GM23338 (cell line): ENCODE data around the gene TLE1. TPM values are rescaled to one million over a fixed set of nuclear protein-coding genes. Genes with fewer than 3 reads are reported as not detected.

Experiments
- ATAC-seq: fragments of 200-7000 bp; cut with Tn5 transposase; 3 replicates; pipeline ENCODE4 v1.9.1; 2020
- DNase-seq: peaks from one replicate; pipeline ENCODE4 v3.0.0-alpha.2; 2015; ENCODE audit warnings: low spot score
- H2AFZ ChIP-seq: fragments of 200-600 bp; sonication (generic); 2 replicates; pipeline ENCODE4 v1.8.0; 2016; ENCODE audit warnings: antibody characterized with exemption, mild to moderate bottlenecking, moderate library complexity
- H3F3A ChIP-seq: fragments of 200-600 bp; sonication (generic); replicated peaks from 2 replicates; pipeline ENCODE4 v1.8.0; 2017; ENCODE audit warnings: antibody characterized with exemption, mixed run types, low read depth
- H3K27ac ChIP-seq: fragments of 200-600 bp; sonication (generic); 2 replicates; pipeline ENCODE4 v1.6.1; 2016; ENCODE audit warnings: low read depth
- H3K27me3 ChIP-seq: fragments of 200-600 bp; sonication (generic); 2 replicates; pipeline ENCODE4 v1.8.0; 2016; ENCODE audit warnings: mild to moderate bottlenecking, mixed run types, moderate library complexity; ENCODE audit not compliant: insufficient read depth
- H3K36me3 ChIP-seq: fragments of 200-600 bp; sonication (generic); 2 replicates; pipeline ENCODE4 v1.8.0; 2016; ENCODE audit warnings: mild to moderate bottlenecking; ENCODE audit not compliant: insufficient read depth
- H3K4me1 ChIP-seq: fragments of 200-600 bp; sonication (generic); 2 replicates; pipeline ENCODE4 v1.8.0; 2016; ENCODE audit warnings: mild to moderate bottlenecking, moderate library complexity; ENCODE audit not compliant: insufficient read depth
- H3K4me2 ChIP-seq: fragments of 200-600 bp; sonication (generic); 2 replicates; pipeline ENCODE4 v1.7.1; 2017; ENCODE audit warnings: mixed run types
- H3K4me3 ChIP-seq: fragments of 200-600 bp; sonication (generic); 2 replicates; pipeline ENCODE4 v1.6.1; 2016; ENCODE audit warnings: mixed run types
- H3K79me2 ChIP-seq: fragments of 200-600 bp; sonication (generic); replicated peaks from 2 replicates; pipeline ENCODE4 v1.8.0; 2017; ENCODE audit warnings: mild to moderate bottlenecking; ENCODE audit not compliant: insufficient read depth
- H3K9me2 ChIP-seq: fragments of 200-600 bp; sonication (generic); 2 replicates; pipeline ENCODE4 v1.8.0; 2017; ENCODE audit not compliant: insufficient read depth
- H4K20me1 ChIP-seq: fragments of 200-600 bp; sonication (generic); replicated peaks from 2 replicates; pipeline ENCODE4 v1.8.0; 2017; ENCODE audit warnings: mild to moderate bottlenecking; ENCODE audit not compliant: insufficient read depth
- H3K27ac Mint-ChIP-seq: 2 replicates; pipeline ENCODE4 v1.8.0; 2020; ENCODE audit warnings: inconsistent platforms, mild to moderate bottlenecking, moderate library complexity, mixed read lengths
- H3K27me3 Mint-ChIP-seq: 3 replicates; pipeline ENCODE4 v1.8.0; 2022; ENCODE audit warnings: low read depth, mild to moderate bottlenecking, moderate library complexity, mixed read lengths, inconsistent platforms; ENCODE audit not compliant: insufficient read depth, poor library complexity
- H3K36me3 Mint-ChIP-seq: 3 replicates; pipeline ENCODE4 v1.8.0; 2021; ENCODE audit warnings: low read depth, mild to moderate bottlenecking, inconsistent platforms, moderate library complexity, mixed read lengths
- H3K4me1 Mint-ChIP-seq: 3 replicates; pipeline ENCODE4 v1.8.0; 2020; ENCODE audit warnings: mild to moderate bottlenecking, inconsistent platforms, mixed read lengths
- H3K4me3 Mint-ChIP-seq: 3 replicates; pipeline ENCODE4 v1.8.0; 2021; ENCODE audit warnings: moderate library complexity, mild to moderate bottlenecking, inconsistent platforms, mixed read lengths
- H3K9me3 Mint-ChIP-seq: 3 replicates; pipeline ENCODE4 v1.8.0; 2020; ENCODE audit warnings: moderate library complexity, mild to moderate bottlenecking, inconsistent platforms, mixed read lengths
- CTCF ChIP-seq, 2 experiments: fragments of 200-600 bp in 1 of 2; sonication (generic) in 1 of 2; conservative IDR thresholded peaks; 2 replicates each; pipeline versions ENCODE4 v1.5.1 to v1.6.1; 2016 to 2017; ENCODE audit warnings: antibody characterized with exemption in 2 of 2, low read depth in 2 of 2, mild to moderate bottlenecking in 2 of 2, moderate library complexity in 1 of 2
- EZH2 ChIP-seq: fragments of 200-600 bp; sonication (generic); IDR thresholded peaks from one replicate; pipeline ENCODE4 v1.8.0; 2017; ENCODE audit warnings: antibody characterized with exemption, mild to moderate bottlenecking, low read depth; ENCODE audit not compliant: unreplicated experiment
- EZH2phosphoT487 ChIP-seq: fragments of 200-600 bp; sonication (generic); IDR thresholded peaks from one replicate; pipeline ENCODE4 v1.8.1; 2018; ENCODE audit warnings: antibody characterized with exemption; ENCODE audit not compliant: unreplicated experiment
- JUNB ChIP-seq: IDR thresholded peaks from one replicate; pipeline ENCODE4 v1.6.1; 2016; ENCODE audit warnings: antibody characterized with exemption; ENCODE audit not compliant: unreplicated experiment
- NANOG ChIP-seq: IDR thresholded peaks from 2 replicates; pipeline ENCODE4 v1.6.1; 2016; ENCODE audit warnings: antibody characterized with exemption, borderline replicate concordance
- REST ChIP-seq: IDR thresholded peaks from one replicate; pipeline ENCODE4 v1.6.1; 2018; ENCODE audit warnings: antibody characterized with exemption; ENCODE audit not compliant: unreplicated experiment
- STAT1 ChIP-seq: IDR thresholded peaks from one replicate; pipeline ENCODE4 v1.6.1; 2016; ENCODE audit warnings: antibody characterized with exemption; ENCODE audit not compliant: unreplicated experiment
- ZNF114 ChIP-seq: fragments of 250-450 bp; sonication (Bioruptor Pico); IDR thresholded peaks from 2 replicates; pipeline ENCODE4 v1.5.0; 2020; ENCODE audit warnings: mild to moderate bottlenecking, moderate library complexity
- ZNF331 ChIP-seq: fragments of 250-450 bp; sonication (Bioruptor Pico); IDR thresholded peaks from 2 replicates; pipeline ENCODE4 v1.5.0; 2020; ENCODE audit warnings: low read depth, mild to moderate bottlenecking, moderate library complexity
- ZNF462 ChIP-seq: fragments of 250-450 bp; sonication (Bioruptor Pico); IDR thresholded peaks from 2 replicates; pipeline ENCODE4 v1.5.0; 2020; ENCODE audit warnings: mild to moderate bottlenecking, moderate library complexity
- polyA plus RNA-seq: library from polyadenylated mRNA; unstranded; fragments of >200 nt; fragmentation: Nextera tagmentation; extraction: Ambion mirVana; gene quantifications from 2 replicates; pipeline ENCODE4 v1.2.1, GENCODE V29; 2016
- total RNA-seq: library from RNA; depleted of rRNA; stranded (reverse); fragments of >200 nt; shearing (Covaris generic); gene quantifications from 2 replicates; pipeline ENCODE4 v1.2.3, GENCODE V29; 2014

The TLE1 gene
- total and polyA plus RNA-seq, 2 experiments from 2014 or later: 58.1 to 132 TPM

DNA sequence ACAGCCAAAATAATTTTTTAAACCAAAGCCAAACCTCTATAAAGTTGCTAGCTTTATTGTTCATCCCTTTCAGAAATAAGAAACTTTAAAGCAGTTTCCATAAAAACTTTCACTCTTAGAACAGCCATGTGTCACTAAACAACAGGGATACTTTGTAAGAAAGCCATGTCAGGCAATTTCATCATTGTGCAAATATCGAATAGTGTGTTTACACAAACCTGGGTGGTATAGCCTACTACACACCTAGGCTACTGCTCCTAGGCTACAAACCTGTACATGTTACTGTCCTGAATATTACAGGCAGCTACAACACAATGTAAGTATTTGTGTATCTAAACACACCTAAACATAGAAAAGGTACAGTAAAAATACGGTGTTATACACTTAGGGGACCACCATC, 59.9 kb downstream of the TLE1 start:
- peaks cover 42% of the 10 kb centered on the region for H3K36me3 Mint-ChIP-seq
- no peak overlapping the region for H3K4me3 Mint-ChIP-seq

More for the DNA sequence above, 59.9 kb downstream of the TLE1 start:
- Histone ChIP-seq H3K36me3 (peaks cover 16% of the 10 kb centered on the region; the same call in 1 of the 2 replicates), H3K79me2 (peaks cover 90% of the 10 kb centered on the region), H3F3A (no peaks in the 10 kb centered on the region), H3K4me3 (no peak overlapping the region), H3K9me2 (no peaks in the 10 kb centered on the region), H3K4me1 (peaks cover 23% of the 10 kb centered on the region), H3K27ac (0 out of 2 replicates have a peak overlapping the region, but pooled peaks have one; percentile 33), H2AFZ (no peak overlapping the region), H3K27me3 (no peaks in the 10 kb centered on the region), H4K20me1 (peaks cover 18% of the 10 kb centered on the region), H3K4me2 (no peak overlapping the region)
- H3K4me1 Mint-ChIP-seq: peaks cover 53% of the 10 kb centered on the region
- no peak overlapping the region for H3K27ac Mint-ChIP-seq
- no peak for DNase-seq
- H3K27me3 Mint-ChIP-seq: peaks cover 2% of the 10 kb centered on the region
- H3K9me3 Mint-ChIP-seq: no peaks in the 10 kb centered on the region
- no peak for ATAC-seq
- TF ChIP-seq ZNF462 (CRISPR knock-in tag) (no peak), NANOG (no peak), ZNF114 (no peak), EZH2 (no peak), EZH2phosphoT487 (no peak), ZNF331 (CRISPR knock-in tag) (no peak), STAT1 (no peak), CTCF (conservative IDR thresholded peaks at IDR 0.05; ENCODE audit: low read depth in 2 of 2) (no peak), JUNB (no peak), REST (no peak)
